GM18517 (cell line): Measurements from ENCODE around the gene PPP2R5C.
"Not testable (repeated sequence)": the region's sequence is repeated elsewhere in the genome, so short reads cannot be mapped to it uniquely, and the experiment has no call there.

Experiments used
- ATAC-seq: cut with Tn5 transposase; IDR thresholded peaks from one replicate; pipeline ENCODE4 v1.9.1; 2021; ENCODE audit warnings: mild to moderate bottlenecking, moderate library complexity; ENCODE audit not compliant: unreplicated experiment

PPP2R5C gene

GRCh38 chr14:101780390-101780789 lies 18.9 kb downstream of the PPP2R5C start:
- no peak for ATAC-seq

- ATAC-seq: no peak
Measured at GRCh38 chr14:101780887-101781239, 19.4 kb downstream of the PPP2R5C start.

GRCh38 chr14:101781240-101782061 lies 19.9 kb downstream of the PPP2R5C start:
- ATAC-seq: no peak

- ATAC-seq: no peak
Measured at GRCh38 chr14:101783260-101784016, 21.9 kb downstream of the PPP2R5C start.

GRCh38 chr14:101784631-101785030 lies 23.1 kb downstream of the PPP2R5C start:
- ATAC-seq: no peak

GRCh38 chr14:101788016-101788635 lies 26.6 kb downstream of the PPP2R5C start:
- no peak for ATAC-seq

GRCh38 chr14:101789222-101789621 lies 27.7 kb downstream of the PPP2R5C start:
- no peak for ATAC-seq

GRCh38 chr14:101790232-101790631 lies 28.7 kb downstream of the PPP2R5C start:
- ATAC-seq: no peak

GRCh38 chr14:101791919-101792572 lies 30.5 kb downstream of the PPP2R5C start:
- no peak for ATAC-seq

- ATAC-seq: no peak
Measured at GRCh38 chr14:101796016-101796415, 34.5 kb downstream of the PPP2R5C start.

GRCh38 chr14:101796479-101796878 lies 35.0 kb downstream of the PPP2R5C start:
- ATAC-seq: no peak

GRCh38 chr14:101797856-101798255 lies 36.3 kb downstream of the PPP2R5C start:
- ATAC-seq: no peak

- ATAC-seq: not testable (repeated sequence)
Measured at GRCh38 chr14:101804373-101804772, 42.9 kb downstream of the PPP2R5C start.

- ATAC-seq: not testable (repeated sequence)
Measured at GRCh38 chr14:101806252-101806651, 44.7 kb downstream of the PPP2R5C start.

- no peak for ATAC-seq
Measured at GRCh38 chr14:101808020-101808641, 46.6 kb downstream of the PPP2R5C start.

GRCh38 chr14:101808894-101809670 lies 47.6 kb downstream of the PPP2R5C start:
- no peak for ATAC-seq

- ATAC-seq: peak; percentile 68
Measured at GRCh38 chr14:101809671-101810514, 48.4 kb downstream of the PPP2R5C start.

- ATAC-seq: no peak
Measured at GRCh38 chr14:101810897-101811621, 49.5 kb downstream of the PPP2R5C start.
